Measurements from ENCODE around the gene FMNL2. TPM values are rescaled to one million over a fixed set of nuclear protein-coding genes. Genes with fewer than 3 reads are reported as not detected.

The FMNL2 gene
- total RNA-seq, 1 experiment from 2014 or later, result 33.6 TPM

GRCh38 chr2:152646775-152647174 lies 311.8 kb downstream of the FMNL2 start:
- Mint-ChIP-seq H3K9me3 (no peaks in the 10 kb centered on the region), H3K36me3 (ENCODE audit: insufficient read depth in 1 of 3, low read depth in 3 of 3) (peaks cover 5 to 33% (median 26%) of the 10 kb centered on the region in 3 experiments; a peak in 6 of 7 replicates), H3K4me3 (no peak overlapping the region), H3K27ac (peak overlapping the region in 1 of 3 experiments; percentile 59; a peak in 3 of 7 replicates), H3K4me1 (peaks cover 4 to 33% of the 10 kb centered on the region in 2 experiments), H3K27me3 (ENCODE audit: low read depth) (no peaks in the 10 kb centered on the region)
- Histone ChIP-seq H4K91ac (ENCODE audit: insufficient read length, low read depth, low read length) (no peak overlapping the region), H3K27ac (ENCODE audit: insufficient read length, low read depth, low read length) (no peak overlapping the region), H3K79me1 (ENCODE audit: insufficient read depth, low read depth, low read length, poor library complexity, severe bottlenecking) (no peaks in the 10 kb centered on the region), H3K4me1 (ENCODE audit: insufficient read depth, low read length) (peaks cover 3% of the 10 kb centered on the region; the same call in 1 of the 2 replicates), H2BK120ac (ENCODE audit: low read depth, low read length, poor library complexity, severe bottlenecking) (no peak overlapping the region), H3K9me3 (ENCODE audit: control insufficient read depth, low read depth, low read length) (no peaks in the 10 kb centered on the region), H2BK12ac (ENCODE audit: insufficient read length, low read depth, low read length) (no peak overlapping the region), H3K23ac (ENCODE audit: insufficient read length, low read depth, low read length) (no peak overlapping the region), H3K4ac (ENCODE audit: low read depth, low read length) (no peak overlapping the region), H2AK5ac (ENCODE audit: insufficient read length, low read length) (no peak overlapping the region), H2BK15ac (ENCODE audit: low read depth, low read length) (no peak overlapping the region), H4K20me1 (ENCODE audit: control insufficient read depth, insufficient read depth, insufficient read length) (no peaks in the 10 kb centered on the region), H3K4me2 (ENCODE audit: insufficient read depth, insufficient read length, low read length) (no peak overlapping the region), H3K23me2 (ENCODE audit: insufficient read length, low read depth, low read length, poor library complexity, severe bottlenecking) (no peaks in the 10 kb centered on the region), H3K14ac (ENCODE audit: insufficient read depth, low read length) (no peak overlapping the region), H3K9ac (ENCODE audit: extremely low read depth, insufficient read length, low read length) (no peak overlapping the region), H3K56ac (ENCODE audit: insufficient read length, low read depth, low read length) (no peak overlapping the region), H3K27me3 (ENCODE audit: insufficient read depth, low read length) (no peaks in the 10 kb centered on the region), H3T11ph (ENCODE audit: low read length) (no peak overlapping the region), H2AFZ (ENCODE audit: low read length) (no peak overlapping the region), H4K8ac (replicated peaks; ENCODE audit: insufficient read length, low read depth, low read length) (no peak overlapping the region), H2BK20ac (ENCODE audit: low read depth, low read length, poor library complexity, severe bottlenecking) (no peak overlapping the region), H2BK5ac (ENCODE audit: insufficient read length, low read length) (no peak overlapping the region), H3K18ac (ENCODE audit: insufficient read length, low read depth, low read length) (no peak overlapping the region), H3K79me2 (ENCODE audit: insufficient read depth, low read length) (no peaks in the 10 kb centered on the region), H4K5ac (ENCODE audit: insufficient read length, low read depth, low read length) (no peak overlapping the region)
- no peak for DNase-seq
- no CpG with 5 or more reads among the region's 3 CpGs for WGBS (ENCODE audit: extremely low coverage, insufficient read length, low lambda C conversion rate)
- no peak for TF ChIP-seq CTCF (conservative IDR thresholded peaks at IDR 0.05)

Measured in H9 (cell line).